NCI-H748 (cell line): ENCODE data around the gene FAM120B.
"Not testable (repeated sequence)": the region's sequence is repeated elsewhere in the genome, so short reads cannot be mapped to it uniquely, and the experiment has no call there.

Experiments used
- DNase-seq: peaks from one replicate; lab custom pipeline; 2025; ENCODE audit not compliant: unreplicated experiment; lab: John Stamatoyannopoulos, UW

Gene FAM120B

GRCh38 chr6:170378502-170378901 lies 71.9 kb downstream of the FAM120B start:
- DNase-seq, result no peak

GRCh38 chr6:170381562-170381961 lies 75.0 kb downstream of the FAM120B start:
- no peak for DNase-seq

GRCh38 chr6:170383466-170384035 lies 77.0 kb downstream of the FAM120B start:
- DNase-seq, result no peak

- DNase-seq, result no peak
Observed at GRCh38 chr6:170385506-170385905, 78.9 kb downstream of the FAM120B start.

- no peak for DNase-seq
Observed at GRCh38 chr6:170388113-170388512, 81.6 kb downstream of the FAM120B start.

- DNase-seq, result no peak
Observed at GRCh38 chr6:170393033-170393432, 86.5 kb downstream of the FAM120B start.

GRCh38 chr6:170393807-170394399 lies 87.3 kb downstream of the FAM120B start:
- DNase-seq, result no peak

GRCh38 chr6:170394980-170395379 lies 88.4 kb downstream of the FAM120B start:
- DNase-seq, result no peak

- not testable (repeated sequence) for DNase-seq
Observed at GRCh38 chr6:170398743-170399369, 92.3 kb downstream of the FAM120B start.

GRCh38 chr6:170399955-170400558 lies 93.5 kb downstream of the FAM120B start:
- not testable (repeated sequence) for DNase-seq

GRCh38 chr6:170402318-170403040 lies 95.9 kb downstream of the FAM120B start:
- DNase-seq, result no peak

- no peak for DNase-seq
Observed at GRCh38 chr6:170403451-170403850, 96.9 kb downstream of the FAM120B start.

- DNase-seq, result no peak
Observed at GRCh38 chr6:170404036-170404435, 97.5 kb downstream of the FAM120B start.

- DNase-seq, result no peak
Observed at GRCh38 chr6:170404697-170405096, 98.1 kb downstream of the FAM120B start.

GRCh38 chr6:170405311-170405975 lies 98.9 kb downstream of the FAM120B start:
- no peak for DNase-seq

GRCh38 chr6:170407200-170407599 lies 100.6 kb downstream of the FAM120B start:
- DNase-seq, result no peak

- no peak for DNase-seq
Observed at GRCh38 chr6:170407932-170408331, 101.4 kb downstream of the FAM120B start.

- not testable (repeated sequence) for DNase-seq
Observed at GRCh38 chr6:170409746-170410145, 103.2 kb downstream of the FAM120B start.

GRCh38 chr6:170410241-170410640 lies 103.7 kb downstream of the FAM120B start:
- no peak for DNase-seq

GRCh38 chr6:170415318-170415717 lies 108.8 kb downstream of the FAM120B start:
- DNase-seq, result no peak

- no peak for DNase-seq
Observed at GRCh38 chr6:170416303-170416702, 109.7 kb downstream of the FAM120B start.
